ENCODE measurements around the gene MATN3. TPM values are rescaled to one million over a fixed set of nuclear protein-coding genes. Genes with fewer than 3 reads are reported as not detected.
A peak's percentile ranks its signal among the peaks of the same experiment; 100 is the strongest.

MATN3 gene
- total and polyA plus RNA-seq, 2 of the 13 experiments (the other 11 are each of a cell fraction or from before 2014, with no cell fraction given): 36.1 to 208 TPM

DNA sequence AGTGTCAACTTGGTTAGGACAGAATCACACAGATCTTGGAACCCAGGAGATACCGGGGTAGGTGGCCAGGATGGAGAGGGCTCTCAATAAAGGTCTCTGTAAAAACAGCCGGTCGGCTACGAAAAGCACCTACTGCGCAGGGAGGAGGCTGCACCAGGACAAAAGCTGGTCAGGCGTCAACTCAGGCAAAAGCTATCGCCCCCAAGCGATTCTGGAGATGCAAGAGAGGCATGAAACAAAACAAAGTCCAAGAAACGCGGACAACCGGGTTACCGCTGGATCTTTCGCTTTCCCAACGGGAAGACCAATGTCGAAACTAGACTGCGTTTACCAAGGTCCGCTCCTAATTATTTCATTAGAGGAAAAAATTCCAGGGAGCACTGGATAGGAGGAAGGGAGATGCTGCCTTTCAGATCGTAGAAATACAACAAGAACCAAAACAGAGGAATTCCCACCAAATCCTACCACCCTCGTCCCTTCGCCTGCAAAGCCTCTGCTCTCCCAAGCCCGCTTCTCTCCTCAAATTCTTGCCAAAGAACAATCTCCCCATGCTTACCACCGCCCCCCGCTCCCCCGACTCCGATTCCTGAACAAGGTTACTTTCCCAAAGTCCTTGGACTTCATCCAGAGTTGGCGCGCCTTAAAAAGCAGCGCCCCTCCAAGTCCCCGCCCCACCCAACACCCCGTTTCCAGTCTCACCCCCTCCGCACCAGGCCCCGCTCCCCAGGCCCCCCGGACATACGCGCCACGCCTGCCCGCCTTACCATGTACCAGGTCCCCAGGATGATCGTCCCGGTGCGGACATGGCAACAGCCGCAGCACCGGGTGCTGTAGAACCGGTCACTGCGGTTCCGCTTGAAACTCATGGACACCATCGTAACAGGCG, 38.4 kb upstream of the MATN3 start (continued):
- TF ChIP-seq SRSF1 (optimal IDR thresholded peaks at IDR 0.05; ENCODE audit: low read depth, low read length) (no peak), FOXM1 (CRISPR knock-in tag; IDR thresholded peaks at IDR 0.05) (no peak), CC2D1A (CRISPR knock-in tag; IDR thresholded peaks at IDR 0.05) (no peak), HDAC2 (CRISPR knock-in tag; IDR thresholded peaks at IDR 0.05) (peak; percentile 55), SRSF9 (IDR thresholded peaks at IDR 0.05; ENCODE audit: borderline replicate concordance, insufficient read depth, low read depth, low read length, poor library complexity, severe bottlenecking) (no peak), MBD4 (IDR thresholded peaks at IDR 0.05; ENCODE audit: borderline replicate concordance, low read length) (no peak), ARNTL (CRISPR knock-in tag; IDR thresholded peaks at IDR 0.05) (0 out of 2 replicates have a peak, but pooled peaks have one; percentile 1), EP300 (IDR thresholded peaks at IDR 0.05; ENCODE audit: low read depth in 2 of 2, low read length in 2 of 2) (no peak), EP300 (CRISPR knock-in tag; IDR thresholded peaks at IDR 0.05; ENCODE audit: borderline replicate concordance) (no peak), CCDC6 (CRISPR knock-in tag; IDR thresholded peaks at IDR 0.05) (no peak), LCORL (IDR thresholded peaks at IDR 0.05) (no peak), LCORL (CRISPR knock-in tag; IDR thresholded peaks at IDR 0.05) (peak; percentile 60), PCBP1 (IDR thresholded peaks at IDR 0.05; ENCODE audit: borderline replicate concordance, low read depth, low read length) (no peak), PHF5A (CRISPR knock-in tag; IDR thresholded peaks at IDR 0.05; ENCODE audit: low read depth, unreplicated experiment) (no peak), ZNF564 (CRISPR knock-in tag; IDR thresholded peaks at IDR 0.05) (peak; percentile 41; the same call in 1 of the 2 replicates), NFKBIZ (CRISPR knock-in tag; IDR thresholded peaks at IDR 0.05) (no peak), ZNF337 (CRISPR knock-in tag; IDR thresholded peaks at IDR 0.05; ENCODE audit: borderline replicate concordance, low read depth) (no peak)
- TF ChIP-seq, protein P1, sequence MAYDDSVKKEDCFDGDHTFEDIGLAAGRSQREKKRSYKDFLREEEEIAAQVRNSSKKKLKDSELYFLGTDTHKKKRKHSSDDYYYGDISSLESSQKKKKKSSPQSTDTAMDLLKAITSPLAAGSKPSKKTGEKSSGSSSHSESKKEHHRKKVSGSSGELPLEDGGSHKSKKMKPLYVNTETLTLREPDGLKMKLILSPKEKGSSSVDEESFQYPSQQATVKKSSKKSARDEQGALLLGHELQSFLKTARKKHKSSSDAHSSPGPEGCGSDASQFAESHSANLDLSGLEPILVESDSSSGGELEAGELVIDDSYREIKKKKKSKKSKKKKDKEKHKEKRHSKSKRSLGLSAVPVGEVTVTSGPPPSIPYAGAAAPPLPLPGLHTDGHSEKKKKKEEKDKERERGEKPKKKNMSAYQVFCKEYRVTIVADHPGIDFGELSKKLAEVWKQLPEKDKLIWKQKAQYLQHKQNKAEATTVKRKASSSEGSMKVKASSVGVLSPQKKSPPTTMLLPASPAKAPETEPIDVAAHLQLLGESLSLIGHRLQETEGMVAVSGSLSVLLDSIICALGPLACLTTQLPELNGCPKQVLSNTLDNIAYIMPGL (CRISPR knock-in tag; IDR thresholded peaks at IDR 0.05; ENCODE audit: borderline replicate concordance in 1 of 2, low read depth in 1 of 2): peak in 1 of 2 experiments; percentile 78; a peak in 2 of 4 replicates
- TF ChIP-seq, protein P2, sequence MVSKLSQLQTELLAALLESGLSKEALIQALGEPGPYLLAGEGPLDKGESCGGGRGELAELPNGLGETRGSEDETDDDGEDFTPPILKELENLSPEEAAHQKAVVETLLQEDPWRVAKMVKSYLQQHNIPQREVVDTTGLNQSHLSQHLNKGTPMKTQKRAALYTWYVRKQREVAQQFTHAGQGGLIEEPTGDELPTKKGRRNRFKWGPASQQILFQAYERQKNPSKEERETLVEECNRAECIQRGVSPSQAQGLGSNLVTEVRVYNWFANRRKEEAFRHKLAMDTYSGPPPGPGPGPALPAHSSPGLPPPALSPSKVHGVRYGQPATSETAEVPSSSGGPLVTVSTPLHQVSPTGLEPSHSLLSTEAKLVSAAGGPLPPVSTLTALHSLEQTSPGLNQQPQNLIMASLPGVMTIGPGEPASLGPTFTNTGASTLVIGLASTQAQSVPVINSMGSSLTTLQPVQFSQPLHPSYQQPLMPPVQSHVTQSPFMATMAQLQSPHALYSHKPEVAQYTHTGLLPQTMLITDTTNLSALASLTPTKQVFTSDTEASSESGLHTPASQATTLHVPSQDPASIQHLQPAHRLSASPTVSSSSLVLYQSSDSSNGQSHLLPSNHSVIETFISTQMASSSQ (IDR thresholded peaks at IDR 0.05; ENCODE audit: low read depth): no peak
- TF ChIP-seq, protein P2 (CRISPR knock-in tag; IDR thresholded peaks at IDR 0.05; ENCODE audit: borderline replicate concordance): no peak
- TF ChIP-seq, protein P3, sequence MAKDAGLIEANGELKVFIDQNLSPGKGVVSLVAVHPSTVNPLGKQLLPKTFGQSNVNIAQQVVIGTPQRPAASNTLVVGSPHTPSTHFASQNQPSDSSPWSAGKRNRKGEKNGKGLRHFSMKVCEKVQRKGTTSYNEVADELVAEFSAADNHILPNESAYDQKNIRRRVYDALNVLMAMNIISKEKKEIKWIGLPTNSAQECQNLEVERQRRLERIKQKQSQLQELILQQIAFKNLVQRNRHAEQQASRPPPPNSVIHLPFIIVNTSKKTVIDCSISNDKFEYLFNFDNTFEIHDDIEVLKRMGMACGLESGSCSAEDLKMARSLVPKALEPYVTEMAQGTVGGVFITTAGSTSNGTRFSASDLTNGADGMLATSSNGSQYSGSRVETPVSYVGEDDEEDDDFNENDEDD (CRISPR knock-in tag; IDR thresholded peaks at IDR 0.05; ENCODE audit: borderline replicate concordance): peak; percentile 34; the same call in 1 of the 2 replicates
- TF ChIP-seq, protein P4, sequence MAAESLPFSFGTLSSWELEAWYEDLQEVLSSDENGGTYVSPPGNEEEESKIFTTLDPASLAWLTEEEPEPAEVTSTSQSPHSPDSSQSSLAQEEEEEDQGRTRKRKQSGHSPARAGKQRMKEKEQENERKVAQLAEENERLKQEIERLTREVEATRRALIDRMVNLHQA (CRISPR knock-in tag; IDR thresholded peaks at IDR 0.05): 0 out of 2 replicates have a peak, but pooled peaks have one; percentile 28

All from HepG2 (cell line).